Natural killer cell (primary cell): ENCODE data around the gene UROC1. TPM values are rescaled to one million over a fixed set of nuclear protein-coding genes. Genes with fewer than 3 reads are reported as not detected.

ENCODE experiments used
- ATAC-seq, 3 donors: fragments of 150-1000 bp in 2 of 3; fragments of 200-7000 bp in 1 of 3; cut with Tn5 transposase; 1 replicate in 1 of 3; 2 replicates in 2 of 3; pipeline ENCODE4 v1.10.0; 2021; ENCODE audit warnings: mild to moderate bottlenecking in 2 of 3, moderate library complexity in 2 of 3
- DNase-seq, 2 donors: peaks; one replicate each; pipeline versions ENCODE4 v3.0.0 to v3.0.0-alpha.2; 2013 to 2021; ENCODE audit warnings: mixed read lengths in 1 of 2
- H3K27ac ChIP-seq: one replicate; pipeline ENCODE4 v1.5.1; 2013; ENCODE audit warnings: mild to moderate bottlenecking, low read length
- H3K27me3 ChIP-seq: one replicate; pipeline ENCODE4 v1.6.1; 2013; ENCODE audit warnings: low read length; ENCODE audit not compliant: control insufficient read depth, insufficient read depth
- H3K36me3 ChIP-seq: one replicate; pipeline ENCODE4 v1.6.1; 2013; ENCODE audit warnings: low read length; ENCODE audit not compliant: control insufficient read depth, insufficient read depth
- H3K4me1 ChIP-seq: one replicate; pipeline ENCODE4 v1.6.1; 2013; ENCODE audit warnings: low read length; ENCODE audit not compliant: control insufficient read depth, insufficient read depth
- H3K4me3 ChIP-seq: one replicate; pipeline ENCODE4 v1.5.1; 2013; ENCODE audit warnings: low read length
- H3K9me3 ChIP-seq: one replicate; pipeline ENCODE4 v1.6.1; 2013; ENCODE audit warnings: low read length; ENCODE audit not compliant: control insufficient read depth, insufficient read depth
- H3K27ac Mint-ChIP-seq, 2 donors: one replicate each; pipeline ENCODE4 v1.8.0; 2022; ENCODE audit warnings: mild to moderate bottlenecking in 2 of 2, mixed read lengths in 2 of 2, moderate library complexity in 1 of 2
- H3K27me3 Mint-ChIP-seq, 2 donors: one replicate each; pipeline ENCODE4 v1.8.0; 2022; ENCODE audit warnings: low read depth in 2 of 2, mixed read lengths in 2 of 2
- H3K36me3 Mint-ChIP-seq: one replicate; pipeline ENCODE4 v1.8.0; 2022; ENCODE audit warnings: mixed read lengths
- H3K4me1 Mint-ChIP-seq, 2 donors: one replicate each; pipeline ENCODE4 v1.8.0; 2022; ENCODE audit warnings: mixed read lengths in 2 of 2
- H3K4me3 Mint-ChIP-seq: one replicate; pipeline ENCODE4 v1.8.0; 2022; ENCODE audit warnings: mild to moderate bottlenecking, moderate library complexity, mixed read lengths
- H3K9me3 Mint-ChIP-seq, 2 donors: one replicate each; pipeline ENCODE4 v1.8.0; 2022; ENCODE audit warnings: mixed read lengths in 2 of 2
- WGBS: methylation state at CpG from one replicate; pipeline ENCODE4 v1.1.7; 2013; ENCODE audit warnings: missing lambda C conversion rate; ENCODE audit not compliant: insufficient coverage; 5-methylcytosine and 5-hydroxymethylcytosine counted together
- intact Hi-C: fragments of 100-400 bp; cut with micrococcal nuclease; formaldehyde crosslinking; loops from one replicate; pipeline ENCODE4 v1.14.2; 2022
- total RNA-seq, 4 donors: library from RNA; stranded (reverse); fragments of 120-200 nt in 1 of 4; gene quantifications; one replicate each; pipeline versions ENCODE4 v1.2.3 to v1.2.4, GENCODE V29; 2013 to 2022
- TF ChIP-seq, protein P1 (sequence below): fragments of 200-600 bp; IDR thresholded peaks from one replicate; pipeline ENCODE4 v1.8.0; 2022; ENCODE audit warnings: antibody characterized with exemption

Gene UROC1
- total RNA-seq, 3 donors from 2014 or later (not counting 1 experiment from before 2014, with no cell fraction given): not detected

DNA sequence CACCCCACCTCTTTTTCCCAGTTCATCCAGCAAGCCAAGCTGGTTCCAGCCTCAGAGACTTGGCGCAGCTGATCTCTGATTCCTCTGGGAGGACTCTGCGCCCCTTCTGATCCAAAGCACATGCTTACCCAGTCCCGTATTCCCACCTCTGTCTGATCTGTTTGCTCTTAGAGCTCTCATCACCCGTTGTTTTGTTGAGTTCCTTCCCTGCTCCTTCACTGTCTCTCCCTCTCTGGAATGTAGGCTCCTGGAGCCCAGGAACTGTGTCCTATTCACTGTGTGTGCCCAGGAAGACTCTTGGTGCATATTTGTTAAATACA lies 40.6 kb downstream of the UROC1 start:
- 96% methylated on average over 4 of the region's 4 CpGs for WGBS
- Histone ChIP-seq H3K27ac (no peak overlapping the region), H3K4me3 (no peak overlapping the region), H3K27me3 (no peaks in the 10 kb centered on the region), H3K36me3 (peaks cover 2% of the 10 kb centered on the region), H3K9me3 (no peaks in the 10 kb centered on the region), H3K4me1 (peaks cover 37% of the 10 kb centered on the region)
- Mint-ChIP-seq H3K9me3 (no peaks in the 10 kb centered on the region), H3K27ac (peak overlapping the region; percentile 20 to 88), H3K4me1 (peaks cover 28 to 42% of the 10 kb centered on the region in 2 donors), H3K27me3 (no peaks in the 10 kb centered on the region), H3K36me3 (no peaks in the 10 kb centered on the region), H3K4me3 (peak overlapping the region; percentile 83)
- DNase-seq: no peak
- TF ChIP-seq, protein P1, sequence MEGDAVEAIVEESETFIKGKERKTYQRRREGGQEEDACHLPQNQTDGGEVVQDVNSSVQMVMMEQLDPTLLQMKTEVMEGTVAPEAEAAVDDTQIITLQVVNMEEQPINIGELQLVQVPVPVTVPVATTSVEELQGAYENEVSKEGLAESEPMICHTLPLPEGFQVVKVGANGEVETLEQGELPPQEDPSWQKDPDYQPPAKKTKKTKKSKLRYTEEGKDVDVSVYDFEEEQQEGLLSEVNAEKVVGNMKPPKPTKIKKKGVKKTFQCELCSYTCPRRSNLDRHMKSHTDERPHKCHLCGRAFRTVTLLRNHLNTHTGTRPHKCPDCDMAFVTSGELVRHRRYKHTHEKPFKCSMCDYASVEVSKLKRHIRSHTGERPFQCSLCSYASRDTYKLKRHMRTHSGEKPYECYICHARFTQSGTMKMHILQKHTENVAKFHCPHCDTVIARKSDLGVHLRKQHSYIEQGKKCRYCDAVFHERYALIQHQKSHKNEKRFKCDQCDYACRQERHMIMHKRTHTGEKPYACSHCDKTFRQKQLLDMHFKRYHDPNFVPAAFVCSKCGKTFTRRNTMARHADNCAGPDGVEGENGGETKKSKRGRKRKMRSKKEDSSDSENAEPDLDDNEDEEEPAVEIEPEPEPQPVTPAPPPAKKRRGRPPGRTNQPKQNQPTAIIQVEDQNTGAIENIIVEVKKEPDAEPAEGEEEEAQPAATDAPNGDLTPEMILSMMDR: no peak
- intact Hi-C loops: loop anchor here (5.0 kb wide), 1 partner anchor 560 kb away; no protein-coding TSS in a partner anchor
- no peak for ATAC-seq

DNA sequence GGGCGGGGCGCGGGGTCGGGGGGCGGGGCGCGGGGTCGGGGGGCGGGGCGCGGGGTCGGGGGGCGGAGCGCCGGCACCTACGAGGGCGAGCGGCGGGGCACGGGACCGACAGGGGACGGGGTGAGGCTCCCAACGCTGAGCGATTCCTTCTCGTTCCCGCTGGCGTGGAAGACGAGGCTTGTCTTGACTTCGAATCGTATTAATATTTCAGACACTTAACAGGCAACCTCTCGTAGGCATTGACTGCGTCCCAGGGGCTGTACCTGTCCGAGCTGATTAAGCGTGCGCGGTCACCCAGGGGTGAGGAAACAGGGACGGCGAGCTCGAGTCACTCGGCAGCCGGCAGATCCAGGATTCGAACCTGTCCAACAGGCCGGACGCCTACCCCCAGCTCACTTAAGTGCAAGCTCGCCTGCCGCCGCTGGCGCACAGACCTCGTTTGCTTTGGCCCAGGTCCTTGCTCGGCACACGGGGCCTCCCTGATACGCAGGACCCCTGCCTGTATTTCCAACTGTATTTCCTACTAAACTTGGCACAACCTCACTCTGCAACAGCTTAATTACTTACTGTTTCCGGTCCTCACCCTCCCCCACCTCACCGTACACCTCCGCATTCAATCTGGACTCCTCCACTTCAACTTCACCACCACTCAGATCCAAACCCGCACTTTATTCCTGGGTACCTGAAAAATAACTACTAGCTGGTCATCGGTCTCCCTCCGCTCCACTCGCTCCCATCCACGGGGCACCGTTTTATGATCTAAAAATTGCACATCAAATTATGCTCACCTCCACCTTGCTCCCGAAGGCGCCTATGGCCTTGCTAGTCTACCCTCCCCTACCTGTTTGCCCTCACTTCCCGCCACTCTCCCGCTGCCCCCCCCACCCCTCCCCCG lies 41.2 kb downstream of the UROC1 start:
- Histone ChIP-seq H3K36me3 (peaks cover 5% of the 10 kb centered on the region), H3K9me3 (no peaks in the 10 kb centered on the region), H3K27ac (peak overlapping the region; percentile 67), H3K4me1 (peaks cover 40% of the 10 kb centered on the region), H3K27me3 (no peaks in the 10 kb centered on the region), H3K4me3 (peak overlapping the region; percentile 62)
- TF ChIP-seq, protein P1: no peak
- Mint-ChIP-seq H3K27me3 (no peaks in the 10 kb centered on the region), H3K4me3 (peak overlapping the region; percentile 79), H3K36me3 (no peaks in the 10 kb centered on the region), H3K4me1 (peaks cover 29 to 44% of the 10 kb centered on the region in 2 donors), H3K27ac (peak overlapping the region; percentile 73 to 88), H3K9me3 (no peaks in the 10 kb centered on the region)
- WGBS: 23% methylated on average over 65 of the region's 66 CpGs
- ATAC-seq (peak in 1 of 3 donors; percentile 5), DNase-seq (no peak)
- intact Hi-C loops: loop anchor here (5.0 kb wide), 1 partner anchor 559 kb away; no protein-coding TSS in a partner anchor

DNA sequence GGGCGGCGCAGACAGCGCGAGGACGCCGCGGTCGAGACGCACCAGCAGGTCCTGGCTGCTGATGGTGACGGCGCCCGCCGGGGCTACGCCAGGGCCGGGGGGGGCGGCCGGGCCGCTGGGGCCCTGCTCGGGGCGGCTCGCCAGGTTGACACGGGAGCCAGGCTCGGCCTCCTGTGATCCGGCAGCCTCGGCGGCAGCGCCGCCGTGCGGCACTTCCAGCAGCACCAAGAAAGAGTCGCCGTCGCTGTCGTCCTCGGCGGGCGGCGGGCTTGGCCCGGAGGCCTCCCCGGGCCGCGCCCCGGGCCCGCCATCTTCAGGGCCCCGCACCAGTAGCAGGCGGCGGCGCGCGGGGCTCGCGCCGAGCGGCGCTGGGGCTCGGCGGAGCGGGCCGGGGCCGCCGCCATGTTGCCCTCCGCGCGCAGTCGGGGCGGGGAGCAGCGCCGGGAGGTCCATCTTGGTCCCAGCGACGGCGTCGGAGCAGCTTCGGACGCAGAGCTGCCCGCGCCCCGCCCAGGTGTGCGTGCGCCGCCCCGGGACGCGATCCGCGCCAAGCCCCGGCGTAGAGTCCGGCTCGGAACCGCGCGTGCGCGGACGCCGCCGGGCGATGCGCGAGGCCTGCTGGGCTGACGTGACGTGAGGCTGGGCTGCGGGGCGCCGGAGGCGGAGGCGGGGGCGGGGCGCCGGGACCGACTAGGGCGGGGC lies 42.0 kb downstream of the UROC1 start, which contains the start of gene ZXDC:
TSS of gene ZXDC (minus strand) at position 479 of the 702 bp plus-strand sequence. CDS start at position 453, 26 bp downstream.
- Histone ChIP-seq H3K4me1 (peaks cover 40% of the 10 kb centered on the region), H3K36me3 (peaks cover 13% of the 10 kb centered on the region), H3K27ac (peak within 1 kb of the TSS; percentile 67), H3K4me3 (peak within 1 kb of the TSS; percentile 62), H3K9me3 (no peaks in the 10 kb centered on the region), H3K27me3 (no peaks in the 10 kb centered on the region)
- peak; percentile 87 to 97 for DNase-seq
- peak; percentile 82 to 94 (median 85) for ATAC-seq
- Mint-ChIP-seq H3K9me3 (no peaks in the 10 kb centered on the region), H3K27me3 (no peaks in the 10 kb centered on the region), H3K36me3 (no peaks in the 10 kb centered on the region), H3K4me1 (peaks cover 29 to 49% of the 10 kb centered on the region in 2 donors), H3K4me3 (peak within 1 kb of the TSS; percentile 79), H3K27ac (peak within 1 kb of the TSS; percentile 80 to 88)
- intact Hi-C loops: loop anchor here (5.0 kb wide), 1 partner anchor 558 kb away; no protein-coding TSS in a partner anchor
- WGBS: under 1% methylated on average over 112 of the region's 112 CpGs
- TF ChIP-seq, protein P1: no peak
